Naive B cell (primary cell): ENCODE data around the gene PLA2R1. TPM values are rescaled to one million over a fixed set of nuclear protein-coding genes. Genes with fewer than 3 reads are reported as not detected.
A peak's percentile ranks its signal among the peaks of the same experiment; 100 is the strongest.

Experiments used
- ATAC-seq, 2 donors: fragments of 150-1000 bp; cut with Tn5 transposase; 2 replicates each; pipeline ENCODE4 v1.10.0; 2021; ENCODE audit warnings: low read depth in 2 of 2, mild to moderate bottlenecking in 2 of 2, moderate library complexity in 2 of 2
- DNase-seq: peaks from one replicate; pipeline ENCODE4 v3.0.0; 2022
- H3K27ac Mint-ChIP-seq, 6 donors: one replicate each; pipeline ENCODE4 v1.8.0; 2020 to 2022; ENCODE audit warnings: mild to moderate bottlenecking in 6 of 6, mixed read lengths in 6 of 6, moderate library complexity in 5 of 6, inconsistent platforms in 2 of 6
- H3K27me3 Mint-ChIP-seq, 3 donors: one replicate each; pipeline ENCODE4 v1.8.0; 2021 to 2022; ENCODE audit warnings: mixed read lengths in 3 of 3, mild to moderate bottlenecking in 1 of 3
- H3K36me3 Mint-ChIP-seq, 2 donors: one replicate each; pipeline ENCODE4 v1.8.0; 2020 to 2022; ENCODE audit warnings: mixed read lengths in 2 of 2, inconsistent platforms in 1 of 2, mild to moderate bottlenecking in 1 of 2
- H3K4me1 Mint-ChIP-seq, 3 donors: one replicate each; pipeline ENCODE4 v1.8.0; 2020 to 2022; ENCODE audit warnings: mixed read lengths in 3 of 3, inconsistent platforms in 1 of 3, mild to moderate bottlenecking in 1 of 3, moderate library complexity in 1 of 3
- H3K4me3 Mint-ChIP-seq, 8 donors: one replicate each; pipeline ENCODE4 v1.8.0; 2020 to 2022; ENCODE audit warnings: mild to moderate bottlenecking in 8 of 8, mixed read lengths in 8 of 8, moderate library complexity in 8 of 8, inconsistent platforms in 2 of 8
- H3K9me3 Mint-ChIP-seq, 7 donors: one replicate each; pipeline ENCODE4 v1.8.0; 2020 to 2022; ENCODE audit warnings: mixed read lengths in 7 of 7, mild to moderate bottlenecking in 5 of 7, inconsistent platforms in 2 of 7, moderate library complexity in 1 of 7
- polyA plus RNA-seq, 6 donors: library from polyadenylated mRNA; unstranded; fragments of 300-500 nt; fragmentation: Illumina TruSeq; gene quantifications; one replicate each; pipeline ENCODE4 v1.2.3, GENCODE V29; 2021; ENCODE audit warnings: low read depth in 6 of 6

Gene PLA2R1
- polyA plus RNA-seq, 6 donors from 2014 or later: 0.01 TPM; not detected in 5

GRCh38 chr2:160035125-160035524 is 27.3 kb downstream of the PLA2R1 start:
- Mint-ChIP-seq H3K27ac (no peak overlapping the region), H3K9me3 (no peaks in the 10 kb centered on the region), H3K27me3 (no peaks in the 10 kb centered on the region), H3K36me3 (no peaks in the 10 kb centered on the region), H3K4me1 (no peaks in the 10 kb centered on the region), H3K4me3 (no peak overlapping the region)
- DNase-seq: no peak
- no peak for ATAC-seq

DNA sequence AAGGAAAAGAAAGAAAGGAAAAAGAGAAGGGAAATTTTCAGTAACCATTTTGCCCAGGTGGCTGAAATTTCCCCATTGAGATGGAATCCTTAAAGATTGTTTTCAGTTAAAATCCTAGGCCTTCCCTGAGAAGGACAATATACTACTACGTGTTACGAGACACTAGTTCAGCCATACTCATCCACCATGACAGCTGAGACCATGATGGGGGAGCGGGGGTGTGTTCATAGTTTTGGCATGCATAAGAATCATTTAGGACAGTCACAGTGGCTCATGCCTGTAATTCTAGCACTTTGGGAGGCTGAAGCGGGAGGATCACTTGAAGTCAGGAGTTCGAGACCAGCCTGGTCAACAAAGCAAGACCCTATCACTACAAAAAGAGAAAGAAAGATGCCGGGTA is 28.0 kb downstream of the PLA2R1 start:
- no peaks in the 10 kb centered on the region for H3K9me3 Mint-ChIP-seq
- H3K4me1 Mint-ChIP-seq: no peaks in the 10 kb centered on the region

DNA sequence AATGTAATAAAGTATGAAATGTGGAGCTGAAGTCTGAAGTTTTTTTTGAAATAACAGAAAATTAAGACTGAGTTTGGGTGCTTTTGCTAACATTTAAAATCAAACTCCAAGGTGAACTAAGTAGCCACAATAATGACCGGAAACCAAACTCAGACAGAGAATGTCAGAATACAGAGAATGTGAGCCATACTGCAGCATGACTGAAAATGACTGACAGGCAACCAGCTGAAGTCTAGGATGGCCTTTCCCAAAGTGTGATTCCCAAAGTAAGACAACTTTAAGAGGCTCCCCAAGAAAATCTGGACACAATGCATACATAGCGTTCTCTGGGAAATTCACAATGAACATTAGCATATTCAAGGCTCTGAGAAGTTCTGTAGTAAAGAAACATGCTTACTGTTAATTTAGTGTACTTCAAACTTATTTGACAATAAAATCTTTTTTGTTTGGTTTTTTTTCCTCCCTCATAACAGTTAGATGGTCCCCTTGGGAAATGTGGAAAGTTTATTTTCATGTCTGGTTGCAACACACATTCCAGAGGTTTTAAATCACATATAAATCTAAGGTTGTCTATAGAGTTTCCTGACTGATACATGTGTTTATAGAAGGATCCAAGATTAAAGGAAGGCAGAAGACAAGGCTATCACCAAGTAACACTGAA is 28.6 kb downstream of the PLA2R1 start:
- H3K9me3 Mint-ChIP-seq: no peaks in the 10 kb centered on the region
- no peak for DNase-seq
- H3K4me3 Mint-ChIP-seq: no peak overlapping the region
- H3K27ac Mint-ChIP-seq: no peak overlapping the region
- no peaks in the 10 kb centered on the region for H3K27me3 Mint-ChIP-seq
- ATAC-seq: no peak
- H3K4me1 Mint-ChIP-seq: no peaks in the 10 kb centered on the region
- no peaks in the 10 kb centered on the region for H3K36me3 Mint-ChIP-seq

More for the DNA sequence above, 28.0 kb downstream of the PLA2R1 start:
- Mint-ChIP-seq H3K36me3 (no peaks in the 10 kb centered on the region), H3K4me3 (no peak overlapping the region), H3K27me3 (no peaks in the 10 kb centered on the region), H3K27ac (no peak overlapping the region)
- DNase-seq (no peak), ATAC-seq (no peak)

DNA sequence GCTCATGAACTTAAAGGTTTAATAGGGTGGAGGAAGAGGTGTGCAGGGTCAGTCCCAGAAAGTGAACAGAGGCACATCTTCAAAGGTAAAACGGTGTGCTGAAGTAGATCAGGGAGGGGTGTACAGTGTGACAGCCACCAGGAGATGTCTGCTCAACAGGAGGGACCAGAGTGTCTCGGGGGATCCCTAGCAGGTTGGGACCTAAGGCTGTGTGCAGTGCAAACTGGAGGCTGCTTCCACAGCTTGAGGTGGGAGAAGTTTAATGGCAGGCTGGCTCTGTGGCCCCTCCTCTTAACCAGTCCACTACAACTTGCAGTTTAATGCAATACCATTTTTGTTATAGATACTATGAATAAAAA is 33.2 kb downstream of the PLA2R1 start:
- no peak for DNase-seq
- no peak for ATAC-seq
- H3K4me3 Mint-ChIP-seq: no peak overlapping the region
- H3K9me3 Mint-ChIP-seq: peaks cover 0 to 6% (median 0%) of the 10 kb centered on the region in 7 donors
- no peaks in the 10 kb centered on the region for H3K36me3 Mint-ChIP-seq
- no peaks in the 10 kb centered on the region for H3K4me1 Mint-ChIP-seq
- no peaks in the 10 kb centered on the region for H3K27me3 Mint-ChIP-seq
- no peak overlapping the region for H3K27ac Mint-ChIP-seq

- Mint-ChIP-seq H3K9me3 (peaks cover 0 to 6% (median 0%) of the 10 kb centered on the region in 7 donors), H3K27ac (no peak overlapping the region), H3K36me3 (no peaks in the 10 kb centered on the region), H3K4me1 (no peaks in the 10 kb centered on the region), H3K27me3 (no peaks in the 10 kb centered on the region), H3K4me3 (no peak overlapping the region)
- DNase-seq: no peak
- no peak for ATAC-seq
Measured at GRCh38 chr2:160028431-160029269, 33.8 kb downstream of the PLA2R1 start.

GRCh38 chr2:160022162-160022561 is 40.3 kb downstream of the PLA2R1 start:
- ATAC-seq (no peak), DNase-seq (no peak)
- peaks cover 0 to 5% of the 10 kb centered on the region in 2 donors for H3K36me3 Mint-ChIP-seq
- H3K27ac Mint-ChIP-seq: no peak overlapping the region
- no peaks in the 10 kb centered on the region for H3K27me3 Mint-ChIP-seq
- H3K9me3 Mint-ChIP-seq: peaks cover 0 to 25% (median 11%) of the 10 kb centered on the region in 7 donors
- no peaks in the 10 kb centered on the region for H3K4me1 Mint-ChIP-seq
- no peak overlapping the region for H3K4me3 Mint-ChIP-seq

DNA sequence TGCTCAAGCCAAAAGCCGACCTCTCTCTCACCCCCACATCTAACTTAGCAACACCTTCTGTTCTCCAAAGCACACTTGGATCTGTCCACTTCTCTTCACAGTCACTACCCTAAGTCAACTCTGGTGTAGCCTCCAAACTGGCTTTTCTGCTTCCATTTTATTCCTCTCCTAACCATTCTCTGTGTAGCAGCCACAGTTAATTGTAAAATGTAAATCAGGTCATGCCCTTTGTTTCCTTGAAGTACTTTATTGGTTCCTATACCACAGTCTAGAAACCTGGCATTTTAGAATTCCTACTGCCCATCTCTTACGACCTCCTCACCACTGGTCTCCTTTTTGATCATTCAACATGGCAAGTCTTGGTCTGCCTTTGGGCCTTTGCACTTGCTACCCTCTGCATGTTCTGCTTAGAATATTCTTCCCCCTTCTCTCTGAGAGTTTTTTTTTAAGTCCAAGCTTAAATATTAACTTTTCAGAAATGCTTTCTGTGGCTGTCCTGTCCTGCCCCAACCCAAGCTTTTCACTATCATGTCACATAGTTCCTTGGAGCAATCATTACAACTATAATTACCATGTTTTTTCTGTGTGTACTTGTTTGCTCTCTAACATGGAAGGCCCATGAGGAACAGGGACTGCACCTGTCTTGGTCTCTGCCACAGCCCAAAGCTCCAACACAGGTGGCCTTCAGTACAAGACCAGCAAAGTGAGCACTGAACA is 42.9 kb downstream of the PLA2R1 start:
- ATAC-seq: no peak
- Mint-ChIP-seq H3K27me3 (no peaks in the 10 kb centered on the region), H3K9me3 (peaks cover 0 to 23% (median 11%) of the 10 kb centered on the region in 7 donors), H3K4me3 (no peak overlapping the region), H3K27ac (peak overlapping the region in 1 of 6 donors; percentile 1), H3K4me1 (no peaks in the 10 kb centered on the region), H3K36me3 (peaks cover 0 to 5% of the 10 kb centered on the region in 2 donors)
- DNase-seq: no peak

- no peak for ATAC-seq
- H3K27ac Mint-ChIP-seq: peak overlapping the region in 1 of 6 donors; percentile 34
- no peaks in the 10 kb centered on the region for H3K36me3 Mint-ChIP-seq
- no peaks in the 10 kb centered on the region for H3K4me1 Mint-ChIP-seq
- H3K27me3 Mint-ChIP-seq: no peaks in the 10 kb centered on the region
- no peaks in the 10 kb centered on the region for H3K9me3 Mint-ChIP-seq
- DNase-seq: no peak
- H3K4me3 Mint-ChIP-seq: no peak overlapping the region
Measured at GRCh38 chr2:160015746-160016145, 46.7 kb downstream of the PLA2R1 start.

DNA sequence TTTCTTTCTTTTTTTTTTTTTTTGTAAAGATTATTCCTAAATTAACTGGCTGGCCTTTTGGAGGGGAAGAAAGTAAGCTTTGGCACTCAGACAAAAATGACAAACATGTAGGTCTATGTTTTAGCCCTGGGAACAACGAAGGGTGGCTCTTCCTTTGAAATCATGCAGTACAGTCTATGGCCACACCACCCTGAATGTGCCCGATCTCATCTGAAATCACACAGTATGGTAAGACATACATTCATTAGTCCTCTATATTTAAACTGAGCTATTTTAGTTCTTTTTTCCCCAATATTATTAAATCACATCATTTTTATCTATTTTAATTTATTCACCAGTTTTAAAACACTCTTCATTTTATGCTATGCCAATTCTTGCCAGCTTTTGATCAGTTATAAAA is 48.2 kb downstream of the PLA2R1 start:
- peaks cover 0 to 3% (median 0%) of the 10 kb centered on the region in 3 donors for H3K27me3 Mint-ChIP-seq

GRCh38 chr2:160010361-160011145 is 51.9 kb downstream of the PLA2R1 start:
- Mint-ChIP-seq H3K4me3 (no peak overlapping the region), H3K4me1 (no peaks in the 10 kb centered on the region), H3K27ac (no peak overlapping the region), H3K27me3 (peaks cover 0 to 4% (median 0%) of the 10 kb centered on the region in 3 donors), H3K36me3 (no peaks in the 10 kb centered on the region), H3K9me3 (peaks cover 0 to 5% (median 2%) of the 10 kb centered on the region in 7 donors)
- DNase-seq: no peak
- ATAC-seq: no peak

More for the DNA sequence above, 48.2 kb downstream of the PLA2R1 start:
- Mint-ChIP-seq H3K4me3 (no peak overlapping the region), H3K36me3 (no peaks in the 10 kb centered on the region), H3K27ac (no peak overlapping the region), H3K9me3 (peaks cover 0 to 3% (median 0%) of the 10 kb centered on the region in 7 donors), H3K4me1 (no peaks in the 10 kb centered on the region)
- DNase-seq (no peak), ATAC-seq (no peak)

GRCh38 chr2:160007111-160007510 is 55.3 kb downstream of the PLA2R1 start:
- DNase-seq (no peak), ATAC-seq (no peak)
- H3K27ac Mint-ChIP-seq: peak overlapping the region in 1 of 6 donors; percentile 55
- H3K4me1 Mint-ChIP-seq: no peaks in the 10 kb centered on the region
- peaks cover 0 to 5% (median 2%) of the 10 kb centered on the region in 7 donors for H3K9me3 Mint-ChIP-seq
- H3K27me3 Mint-ChIP-seq: peaks cover 0 to 4% (median 0%) of the 10 kb centered on the region in 3 donors
- no peaks in the 10 kb centered on the region for H3K36me3 Mint-ChIP-seq
- no peak overlapping the region for H3K4me3 Mint-ChIP-seq

- DNase-seq (no peak), ATAC-seq (no peak)
- Mint-ChIP-seq H3K4me3 (no peak overlapping the region), H3K27ac (no peak overlapping the region), H3K4me1 (no peaks in the 10 kb centered on the region), H3K9me3 (peaks cover 0 to 7% (median 2%) of the 10 kb centered on the region in 7 donors), H3K27me3 (peaks cover 0 to 4% (median 0%) of the 10 kb centered on the region in 3 donors), H3K36me3 (no peaks in the 10 kb centered on the region)
Measured at GRCh38 chr2:160006475-160006874, 55.9 kb downstream of the PLA2R1 start.

GRCh38 chr2:160005908-160006307 is 56.5 kb downstream of the PLA2R1 start:
- peaks cover 0 to 3% of the 10 kb centered on the region in 2 donors for H3K36me3 Mint-ChIP-seq
- DNase-seq: no peak
- no peak overlapping the region for H3K27ac Mint-ChIP-seq
- peaks cover 0 to 4% (median 0%) of the 10 kb centered on the region in 3 donors for H3K27me3 Mint-ChIP-seq
- ATAC-seq: no peak
- no peaks in the 10 kb centered on the region for H3K4me1 Mint-ChIP-seq
- no peak overlapping the region for H3K4me3 Mint-ChIP-seq
- H3K9me3 Mint-ChIP-seq: peaks cover 0 to 13% (median 2%) of the 10 kb centered on the region in 7 donors
